ENCODE data around the gene TMEM135.

The TMEM135 gene

GRCh38 chr11:87141980-87142514 is 104.3 kb downstream of the TMEM135 start:
- Histone ChIP-seq H3K9ac (no peak overlapping the region), H3K79me2 (ENCODE audit: insufficient read depth, low read depth) (no peaks in the 10 kb centered on the region; the same call in 1 of the 2 replicates), H3K27me3 (ENCODE audit: insufficient read depth, low read depth) (no peaks in the 10 kb centered on the region), H3K4me2 (no peak overlapping the region), H2AFZ (ENCODE audit: low read depth) (no peak overlapping the region), H3K4me1 (ENCODE audit: low read depth, poor library complexity, severe bottlenecking) (peaks cover 5% of the 10 kb centered on the region), H3K27ac (no peak overlapping the region), H3K4me3 (IDR thresholded peaks at IDR 0.05; ENCODE audit: insufficient read depth, low read depth, low read length) (no peak overlapping the region), H3K36me3 (ENCODE audit: insufficient read depth) (no peaks in the 10 kb centered on the region), H4K20me1 (ENCODE audit: insufficient read depth) (no peaks in the 10 kb centered on the region)
- no peak for TF ChIP-seq CTCF (conservative IDR thresholded peaks at IDR 0.05; ENCODE audit: low read depth, low read length)

- H3K36me3 ChIP-seq (ENCODE audit: insufficient read depth): no peaks in the 10 kb centered on the region
- H4K20me1 ChIP-seq (ENCODE audit: insufficient read depth): no peaks in the 10 kb centered on the region
- no peak for TF ChIP-seq CTCF (conservative IDR thresholded peaks at IDR 0.05; ENCODE audit: low read depth, low read length)
- H3K27ac ChIP-seq: no peak overlapping the region
- no peak overlapping the region for H3K4me2 ChIP-seq
- H3K27me3 ChIP-seq (ENCODE audit: insufficient read depth, low read depth): no peaks in the 10 kb centered on the region
- H3K9ac ChIP-seq: no peak overlapping the region
- no peaks in the 10 kb centered on the region; the same call in 1 of the 2 replicates for H3K79me2 ChIP-seq (ENCODE audit: insufficient read depth, low read depth)
- H3K4me3 ChIP-seq (IDR thresholded peaks at IDR 0.05; ENCODE audit: insufficient read depth, low read depth, low read length): no peak overlapping the region
- no peak overlapping the region for H2AFZ ChIP-seq (ENCODE audit: low read depth)
- peaks cover 5% of the 10 kb centered on the region for H3K4me1 ChIP-seq (ENCODE audit: low read depth, poor library complexity, severe bottlenecking)
These were observed 104.9 kb downstream of the TMEM135 start for GRCh38 chr11:87142594-87142993.

GRCh38 chr11:87143641-87144040 is 105.9 kb downstream of the TMEM135 start:
- H3K4me1 ChIP-seq (ENCODE audit: low read depth, poor library complexity, severe bottlenecking): peaks cover 5% of the 10 kb centered on the region
- no peaks in the 10 kb centered on the region for H4K20me1 ChIP-seq (ENCODE audit: insufficient read depth)
- H2AFZ ChIP-seq (ENCODE audit: low read depth): no peak overlapping the region
- no peaks in the 10 kb centered on the region for H3K27me3 ChIP-seq (ENCODE audit: insufficient read depth, low read depth)
- H3K27ac ChIP-seq: no peak overlapping the region
- no peak overlapping the region for H3K9ac ChIP-seq
- H3K36me3 ChIP-seq (ENCODE audit: insufficient read depth): no peaks in the 10 kb centered on the region
- no peak overlapping the region for H3K4me2 ChIP-seq
- no peaks in the 10 kb centered on the region; the same call in 1 of the 2 replicates for H3K79me2 ChIP-seq (ENCODE audit: insufficient read depth, low read depth)
- TF ChIP-seq CTCF (conservative IDR thresholded peaks at IDR 0.05; ENCODE audit: low read depth, low read length): no peak
- H3K4me3 ChIP-seq (IDR thresholded peaks at IDR 0.05; ENCODE audit: insufficient read depth, low read depth, low read length): no peak overlapping the region

GRCh38 chr11:87144252-87144651 is 106.5 kb downstream of the TMEM135 start:
- Histone ChIP-seq H3K27me3 (ENCODE audit: insufficient read depth, low read depth) (no peaks in the 10 kb centered on the region), H2AFZ (ENCODE audit: low read depth) (no peak overlapping the region), H3K4me1 (ENCODE audit: low read depth, poor library complexity, severe bottlenecking) (peaks cover 5% of the 10 kb centered on the region), H3K36me3 (ENCODE audit: insufficient read depth) (no peaks in the 10 kb centered on the region), H3K9ac (no peak overlapping the region), H3K79me2 (ENCODE audit: insufficient read depth, low read depth) (no peaks in the 10 kb centered on the region; the same call in 1 of the 2 replicates), H3K27ac (no peak overlapping the region), H4K20me1 (ENCODE audit: insufficient read depth) (no peaks in the 10 kb centered on the region), H3K4me2 (no peak overlapping the region), H3K4me3 (IDR thresholded peaks at IDR 0.05; ENCODE audit: insufficient read depth, low read depth, low read length) (no peak overlapping the region)
- TF ChIP-seq CTCF (conservative IDR thresholded peaks at IDR 0.05; ENCODE audit: low read depth, low read length): no peak

Measured in KMS-11 (cell line).